ENCODE measurements around the gene TRPV6.

GRCh38 chr7:142876236-142876960 lies 9.1 kb downstream of the TRPV6 start:
- TF ChIP-seq POLR2A (IDR thresholded peaks at IDR 0.05; ENCODE audit: low read depth, low read length) (no peak), TAF1 (IDR thresholded peaks at IDR 0.05; ENCODE audit: borderline replicate concordance, low read depth, low read length) (no peak), POLR2AphosphoS5 (IDR thresholded peaks at IDR 0.05; ENCODE audit: low read depth, low read length) (no peak)

All from GM12892 (cell line).